K562 (cell line): ENCODE measurements around the gene CAPN7. TPM values are rescaled to one million over a fixed set of nuclear protein-coding genes. Genes with fewer than 3 reads are reported as not detected.

Experiments
- ADNP ChIP-seq: fragments of 200-800 bp; sonication (Bioruptor generic); IDR thresholded peaks from 2 replicates; pipeline ENCODE4 v1.6.1; 2016; ENCODE audit warnings: missing genetic modification characterization, missing compliant biosample characterization
- CREM ChIP-seq: IDR thresholded peaks from 2 replicates; pipeline ENCODE4 v1.6.1; 2014; ENCODE audit warnings: antibody characterized with exemption, low read depth
- CTCF ChIP-seq, 3 experiments: IDR thresholded peaks in 2 of 3; conservative IDR thresholded peaks in 1 of 3; 2 replicates each; pipeline ENCODE4 v1.5.1; 2011 to 2012; ENCODE audit warnings: low read length in 3 of 3, mild to moderate bottlenecking in 3 of 3, control low read depth in 2 of 3, improper control_type of control experiment in 1 of 3, inconsistent platforms in 1 of 3, low read depth in 1 of 3, mixed read lengths in 1 of 3, moderate library complexity in 1 of 3; ENCODE audit not compliant: insufficient read depth in 2 of 3
- FOXK2 ChIP-seq, 2 experiments: fragments of 450-650 bp; IDR thresholded peaks in 1 of 2; conservative IDR thresholded peaks in 1 of 2; 2 replicates each; pipeline ENCODE4 v1.6.1; 2016; ENCODE audit warnings: low read depth in 2 of 2, mild to moderate bottlenecking in 1 of 2
- GTF2F1 ChIP-seq: IDR thresholded peaks from 2 replicates; pipeline ENCODE4 v1.6.1; 2011; ENCODE audit warnings: low read depth, low read length, improper control_type of control experiment
- MNT ChIP-seq, 2 experiments: fragments of 450-650 bp; conservative IDR thresholded peaks; 2 replicates each; pipeline ENCODE4 v1.6.1; 2017; ENCODE audit warnings: mild to moderate bottlenecking in 2 of 2, moderate library complexity in 2 of 2
- ZBTB26 ChIP-seq: fragments of 450-650 bp; formaldehyde crosslinking; IDR thresholded peaks from 2 replicates; pipeline ENCODE4 v1.4.0; 2022; ENCODE audit warnings: missing genetic modification characterization
- ZNF274 ChIP-seq: IDR thresholded peaks from 2 replicates; pipeline ENCODE4 v1.6.1; 2011; ENCODE audit warnings: low read depth, mild to moderate bottlenecking, low read length, moderate library complexity, borderline replicate concordance
- ZNF398 ChIP-seq: fragments of 250-450 bp; sonication (Bioruptor Pico); IDR thresholded peaks from 2 replicates; pipeline ENCODE4 v1.8.0; 2021; ENCODE audit warnings: moderate library complexity, mild to moderate bottlenecking, inconsistent platforms
- ZNF445 ChIP-seq: fragments of 250-450 bp; sonication (Bioruptor Pico); IDR thresholded peaks from 2 replicates; pipeline ENCODE4 v1.4.0; 2020; ENCODE audit warnings: low read depth, mild to moderate bottlenecking, moderate library complexity
- ZNF511 ChIP-seq: sonication (generic); formaldehyde crosslinking; IDR thresholded peaks from 2 replicates; pipeline ENCODE4 v1.8.0; 2022; ENCODE audit warnings: mild to moderate bottlenecking, missing genetic modification reagents
- ZNF561 ChIP-seq: fragments of 450-650 bp; formaldehyde crosslinking; conservative IDR thresholded peaks from 2 replicates; pipeline ENCODE4 v1.4.0; 2020; ENCODE audit warnings: mild to moderate bottlenecking, moderate library complexity
- polyA plus RNA-seq, 8 experiments: library from polyadenylated mRNA; depleted of rRNA in 4 of 8; stranded (reverse) in 5 of 8; unstranded in 3 of 8; fragments of >200 nt; fragmentation: Nextera tagmentation in 2 of 8; fragmentation: Illumina TruSeq in 1 of 8; extraction: Ambion mirVana in 2 of 8; extraction: Trizol in 1 of 8; gene quantifications; 2 replicates each; pipeline versions ENCODE4 v1.2.1 to v1.2.3, GENCODE V29; 2011 to 2014; ENCODE audit warnings: inconsistent platforms in 1 of 8, missing spikeins in 1 of 8
- total RNA-seq, 7 experiments: library from RNA; depleted of rRNA in 6 of 7; stranded (reverse); fragments of >200 nt in 6 of 7; fragmentation: Illumina TruSeq in 2 of 7; extraction: Trizol in 2 of 7; gene quantifications; 2 replicates each; pipeline versions ENCODE4 v1.2.1 to v1.2.3, GENCODE V29; 2011 to 2021; ENCODE audit warnings: low replicate concordance in 1 of 7
- TF ChIP-seq, protein P1 (sequence below): sonication (generic); formaldehyde crosslinking; IDR thresholded peaks from 2 replicates; pipeline ENCODE4 v1.8.0; 2022; ENCODE audit warnings: missing genetic modification reagents, mild to moderate bottlenecking, borderline replicate concordance

CAPN7 gene
- total and polyA plus RNA-seq, 9 of the 15 experiments (the other 6 are each of a cell fraction or from before 2014, with no cell fraction given), result 6.5 to 42.7 (median 32.7) TPM

GRCh38 chr3:15269091-15269989 lies 63.3 kb downstream of the CAPN7 start (continued):
- TF ChIP-seq, protein P1, sequence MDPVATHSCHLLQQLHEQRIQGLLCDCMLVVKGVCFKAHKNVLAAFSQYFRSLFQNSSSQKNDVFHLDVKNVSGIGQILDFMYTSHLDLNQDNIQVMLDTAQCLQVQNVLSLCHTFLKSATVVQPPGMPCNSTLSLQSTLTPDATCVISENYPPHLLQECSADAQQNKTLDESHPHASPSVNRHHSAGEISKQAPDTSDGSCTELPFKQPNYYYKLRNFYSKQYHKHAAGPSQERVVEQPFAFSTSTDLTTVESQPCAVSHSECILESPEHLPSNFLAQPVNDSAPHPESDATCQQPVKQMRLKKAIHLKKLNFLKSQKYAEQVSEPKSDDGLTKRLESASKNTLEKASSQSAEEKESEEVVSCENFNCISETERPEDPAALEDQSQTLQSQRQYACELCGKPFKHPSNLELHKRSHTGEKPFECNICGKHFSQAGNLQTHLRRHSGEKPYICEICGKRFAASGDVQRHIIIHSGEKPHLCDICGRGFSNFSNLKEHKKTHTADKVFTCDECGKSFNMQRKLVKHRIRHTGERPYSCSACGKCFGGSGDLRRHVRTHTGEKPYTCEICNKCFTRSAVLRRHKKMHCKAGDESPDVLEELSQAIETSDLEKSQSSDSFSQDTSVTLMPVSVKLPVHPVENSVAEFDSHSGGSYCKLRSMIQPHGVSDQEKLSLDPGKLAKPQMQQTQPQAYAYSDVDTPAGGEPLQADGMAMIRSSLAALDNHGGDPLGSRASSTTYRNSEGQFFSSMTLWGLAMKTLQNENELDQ (CRISPR knock-in tag), result 0 out of 2 replicates have a peak, but pooled peaks have one; percentile 42
- TF ChIP-seq GTF2F1 (no peak), ZNF561 (CRISPR knock-in tag) (no peak), CTCF (IDR thresholded peaks at IDR 0.05 in 2 of 3, conservative IDR thresholded peaks at IDR 0.05 in 1 of 3; ENCODE audit: insufficient read depth in 2 of 3, low read depth in 1 of 3, low read length in 3 of 3) (peak in 2 of 3 experiments; percentile 18 to 25; a peak in 1 of 6 replicates), ADNP (no peak), FOXK2 (conservative IDR thresholded peaks at IDR 0.05 in 1 of 2, IDR thresholded peaks at IDR 0.05 in 1 of 2; ENCODE audit: low read depth in 2 of 2) (peak; percentile 94 to 97), ZNF445 (CRISPR knock-in tag) (0 out of 2 replicates have a peak, but pooled peaks have one; percentile 15), ZNF398 (CRISPR knock-in tag) (no peak), ZNF511 (peak; percentile 56), CREM (peak; percentile 85), ZBTB26 (CRISPR knock-in tag) (no peak), ZNF274 (no peak), MNT (conservative IDR thresholded peaks at IDR 0.05) (peak; percentile 91 to 96)
